Stimulated activated CD8-positive, alpha-beta memory T cell treated with anti-CD3 and anti-CD28 coated beads, Interleukin-12 subunit alpha, Interleukin-12 subunit beta, amount 100 ng/mL, for 24 hours (primary cell): ENCODE results near the gene PPP1R13L.

Source experiments
- DNase-seq: peaks from one replicate; pipeline ENCODE4 v3.0.0-alpha.2; 2020; ENCODE audit errors: extremely low read depth

Gene PPP1R13L

GRCh38 chr19:45407091-45407375 is 2.2 kb upstream of the PPP1R13L start:
- no peak for DNase-seq

- peak; percentile 63 for DNase-seq
These were observed 1.6 kb upstream of the PPP1R13L start, which contains the start of gene POLR1G for GRCh38 chr19:45406226-45407090. Gene POLR1G (plus strand): TSS chr19:45406644. CDS start chr19:45406697, 53 bp downstream.

- DNase-seq: peak; percentile 64
These were observed 761 bp upstream of the PPP1R13L start for GRCh38 chr19:45405435-45406225.

DNA sequence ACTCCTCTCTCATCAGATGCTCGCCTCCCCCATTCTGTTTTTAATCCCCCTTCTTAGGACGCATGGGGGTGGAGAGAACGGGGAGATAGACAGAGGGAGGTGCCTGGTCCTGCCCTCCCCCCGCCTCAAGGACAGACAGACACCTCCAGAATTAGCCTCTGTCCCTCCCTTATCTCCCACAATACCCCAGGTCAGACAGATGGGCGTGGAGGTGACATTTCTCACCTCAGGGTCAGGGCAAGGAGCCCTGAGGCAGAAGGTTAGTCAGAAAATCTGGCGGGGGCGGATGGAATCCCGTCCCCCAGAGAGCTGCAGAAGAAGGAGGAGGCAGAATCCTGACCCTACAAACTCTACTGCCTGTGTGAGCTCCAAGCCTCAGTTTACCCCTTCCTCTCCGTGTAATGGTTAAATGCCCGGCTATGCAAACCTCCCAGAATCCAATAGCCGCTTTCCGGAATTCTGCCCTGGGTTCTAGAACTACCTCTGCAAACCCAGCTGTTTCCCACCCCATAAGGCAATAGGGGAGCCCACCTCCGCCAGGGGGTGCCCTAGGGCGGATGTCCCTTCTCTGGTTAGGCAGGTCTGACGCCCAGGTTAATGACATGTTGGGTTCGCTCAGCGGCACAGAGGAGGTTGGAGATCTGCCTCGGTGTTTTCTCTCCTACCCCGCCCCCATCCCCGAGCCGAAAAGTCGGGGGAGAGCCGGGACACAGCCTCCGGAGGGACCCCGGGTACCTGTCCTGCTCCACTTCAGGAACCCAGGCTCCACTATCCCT is 900 bp downstream of the PPP1R13L start:
- DNase-seq: no peak

DNA sequence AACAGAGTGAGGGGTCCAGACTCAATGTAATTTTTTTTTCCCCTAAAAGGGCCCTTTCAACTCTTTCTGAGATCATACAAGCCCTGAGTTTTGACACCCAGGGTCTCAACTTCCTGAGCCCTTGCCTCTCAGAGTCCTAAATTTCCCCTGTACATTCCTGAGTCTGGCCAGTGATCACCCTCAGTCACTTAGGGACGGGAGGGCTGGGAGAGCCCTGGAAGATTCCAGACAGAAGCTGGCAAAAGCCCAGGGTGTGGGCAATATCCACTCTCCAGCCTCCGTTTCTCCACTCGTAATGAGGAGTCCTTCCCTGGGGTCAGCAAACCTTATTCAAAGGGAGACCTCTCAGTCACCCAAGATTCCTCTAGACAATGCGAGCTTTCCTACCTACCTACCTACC is 1.6 kb downstream of the PPP1R13L start:
- DNase-seq: no peak

DNA sequence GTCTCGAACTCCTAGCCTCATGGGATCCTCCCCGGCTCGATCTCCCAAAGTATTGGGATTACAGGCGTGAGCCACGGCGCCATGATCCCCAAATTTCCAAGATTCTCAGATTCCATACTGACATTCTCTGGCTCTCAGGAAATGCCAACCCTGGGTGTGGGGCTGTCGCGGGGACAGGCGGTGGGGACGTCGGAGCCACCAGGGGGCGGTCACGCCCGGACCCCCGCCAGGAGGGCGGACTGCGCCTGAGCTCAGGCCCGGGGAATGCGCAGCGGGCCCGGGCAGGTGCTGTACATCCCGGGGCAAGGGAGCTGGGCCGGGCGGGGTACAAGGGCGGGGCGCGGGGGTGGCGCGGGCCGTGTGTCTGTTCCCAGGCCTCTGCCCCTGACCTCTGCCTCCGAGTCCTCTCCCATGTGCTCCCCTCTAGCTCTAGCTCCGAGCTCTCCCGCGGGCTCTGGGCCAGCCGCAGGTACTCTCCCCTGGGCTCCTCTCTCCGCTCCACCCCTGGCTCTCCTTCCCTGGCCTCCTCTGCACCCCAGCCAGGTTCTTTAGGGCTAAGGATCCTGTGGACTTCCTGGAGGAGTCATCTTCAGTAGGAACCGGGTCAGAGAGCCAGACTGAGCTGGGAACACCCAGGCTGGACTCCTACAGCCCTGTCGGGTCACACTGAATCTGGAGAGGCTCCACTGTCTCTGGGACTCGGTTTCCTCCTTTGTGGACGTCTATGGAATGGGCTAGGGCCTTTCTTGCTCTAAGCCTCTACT is 2.4 kb downstream of the PPP1R13L start:
- no peak for DNase-seq

DNA sequence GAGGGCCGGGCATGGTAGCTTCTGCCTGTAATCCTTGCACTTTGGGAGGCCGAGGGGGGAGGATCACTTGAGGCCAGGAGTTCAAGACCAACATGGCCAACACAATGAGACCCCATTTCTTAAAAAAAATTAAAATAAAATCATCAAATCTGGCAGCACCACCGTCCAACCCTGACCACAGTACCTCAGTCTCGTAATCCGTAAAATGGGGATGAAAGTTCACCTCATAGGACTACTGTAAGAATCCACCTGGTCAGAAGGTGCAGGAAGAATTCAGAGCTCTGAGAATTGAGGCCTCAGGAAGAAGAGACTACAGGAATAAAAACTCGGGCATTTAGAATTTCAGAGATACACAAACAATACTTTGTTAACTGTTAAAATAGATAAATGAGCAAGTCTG is 3.1 kb downstream of the PPP1R13L start:
- no peak for DNase-seq

GRCh38 chr19:45400192-45400591 is 4.7 kb downstream of the PPP1R13L start:
- DNase-seq: no peak

GRCh38 chr19:45395821-45396617 is 8.8 kb downstream of the PPP1R13L start:
- no peak for DNase-seq

GRCh38 chr19:45391871-45392665 is 12.8 kb downstream of the PPP1R13L start:
- no peak for DNase-seq

- no peak for DNase-seq
These were observed 13.5 kb downstream of the PPP1R13L start for GRCh38 chr19:45391346-45391745.

DNA sequence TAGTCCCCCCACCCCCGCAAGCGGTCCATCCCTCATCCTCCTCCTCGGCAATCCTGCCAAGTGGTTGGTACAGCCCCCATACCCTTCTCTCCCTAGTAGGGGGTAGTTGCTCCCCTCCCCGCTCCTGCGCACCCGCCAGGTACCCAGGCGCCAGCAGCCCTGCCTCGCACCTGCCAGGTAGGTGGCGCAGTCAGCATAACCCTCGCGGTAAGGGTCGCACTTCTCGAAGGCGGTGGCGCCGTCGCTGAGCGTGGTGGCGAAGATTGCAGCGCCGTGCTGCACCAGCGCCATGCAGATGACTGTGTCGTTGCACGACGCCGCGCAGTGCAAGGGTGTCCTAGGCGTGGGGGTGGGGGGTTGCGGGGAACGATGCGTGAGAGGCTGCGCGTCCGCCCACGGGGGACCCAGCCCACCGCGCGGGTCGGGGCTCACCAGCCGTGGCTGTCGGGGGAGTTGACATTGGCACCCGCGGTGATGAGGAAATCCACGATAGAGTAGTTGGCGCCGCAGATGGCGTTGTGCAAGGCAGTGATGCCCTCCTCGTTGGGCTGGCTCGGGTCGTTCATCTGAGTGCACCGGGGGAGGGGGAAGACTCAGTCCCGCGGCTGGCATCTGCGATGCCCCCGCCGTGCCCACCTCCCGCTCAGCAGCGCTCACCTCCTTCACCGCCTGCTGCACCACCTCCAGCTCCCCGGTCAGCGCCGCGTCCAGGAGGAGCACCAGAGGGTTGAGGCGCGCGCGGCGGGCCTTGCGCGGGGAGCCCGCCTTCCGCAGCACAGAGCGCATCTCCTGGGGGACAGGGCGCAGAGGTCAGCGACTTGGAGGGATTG is 19.3 kb downstream of the PPP1R13L start:
- no peak for DNase-seq

DNA sequence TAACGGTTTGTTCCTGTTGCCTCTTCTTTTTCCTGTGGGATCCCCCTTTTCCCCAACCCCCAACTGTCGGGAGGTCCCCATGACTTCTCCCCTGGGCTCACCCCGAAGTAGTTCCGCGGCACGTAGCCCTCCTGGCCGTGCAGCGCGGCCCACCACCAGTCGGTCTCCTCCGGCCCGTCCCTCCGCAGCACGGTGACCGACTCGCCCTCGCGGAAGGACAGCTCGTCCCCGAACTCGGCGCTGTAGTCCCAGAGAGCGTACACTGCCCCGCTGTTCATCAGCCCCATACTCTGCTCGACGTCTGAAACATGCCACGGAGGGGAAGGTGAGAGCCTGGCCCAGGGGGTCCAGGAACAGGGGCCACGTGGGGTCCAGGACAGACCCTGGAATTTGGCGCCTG is 22.4 kb downstream of the PPP1R13L start:
- DNase-seq: no peak

- DNase-seq: no peak
These were observed 24.8 kb downstream of the PPP1R13L start for GRCh38 chr19:45380107-45380506.

DNA sequence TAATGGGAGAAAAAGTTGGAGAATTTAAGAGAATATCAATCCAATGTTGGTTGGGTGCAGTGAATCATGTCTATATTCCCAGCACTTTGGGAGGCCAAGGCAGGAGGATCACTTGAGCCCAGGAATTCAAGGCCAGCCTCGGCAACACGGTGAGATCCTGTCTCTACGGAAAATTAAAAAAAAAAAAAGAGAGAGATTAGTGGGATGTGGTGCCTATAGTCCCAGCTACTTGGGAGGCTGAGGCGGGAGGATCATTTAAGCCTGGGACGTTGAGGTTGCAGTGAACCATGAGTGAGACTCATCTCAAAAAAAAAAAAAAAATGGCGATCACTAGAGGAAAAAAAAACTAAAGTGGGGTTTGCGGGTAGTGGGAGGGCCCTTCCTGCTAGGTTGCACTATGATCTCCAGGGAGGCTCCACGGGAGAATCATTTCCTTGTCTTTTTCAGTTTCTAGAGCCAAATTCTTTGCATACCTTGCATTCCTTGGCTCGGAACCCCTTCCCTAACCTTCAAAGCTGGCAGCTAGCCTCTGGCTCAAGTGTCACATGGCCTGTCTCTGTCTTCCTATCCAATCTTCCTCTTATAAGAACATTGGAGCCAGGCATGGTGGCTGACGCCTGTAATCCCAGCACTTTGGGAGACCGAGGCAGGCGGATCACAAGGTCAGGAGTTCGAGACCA is 28.7 kb downstream of the PPP1R13L start:
- no peak for DNase-seq

DNA sequence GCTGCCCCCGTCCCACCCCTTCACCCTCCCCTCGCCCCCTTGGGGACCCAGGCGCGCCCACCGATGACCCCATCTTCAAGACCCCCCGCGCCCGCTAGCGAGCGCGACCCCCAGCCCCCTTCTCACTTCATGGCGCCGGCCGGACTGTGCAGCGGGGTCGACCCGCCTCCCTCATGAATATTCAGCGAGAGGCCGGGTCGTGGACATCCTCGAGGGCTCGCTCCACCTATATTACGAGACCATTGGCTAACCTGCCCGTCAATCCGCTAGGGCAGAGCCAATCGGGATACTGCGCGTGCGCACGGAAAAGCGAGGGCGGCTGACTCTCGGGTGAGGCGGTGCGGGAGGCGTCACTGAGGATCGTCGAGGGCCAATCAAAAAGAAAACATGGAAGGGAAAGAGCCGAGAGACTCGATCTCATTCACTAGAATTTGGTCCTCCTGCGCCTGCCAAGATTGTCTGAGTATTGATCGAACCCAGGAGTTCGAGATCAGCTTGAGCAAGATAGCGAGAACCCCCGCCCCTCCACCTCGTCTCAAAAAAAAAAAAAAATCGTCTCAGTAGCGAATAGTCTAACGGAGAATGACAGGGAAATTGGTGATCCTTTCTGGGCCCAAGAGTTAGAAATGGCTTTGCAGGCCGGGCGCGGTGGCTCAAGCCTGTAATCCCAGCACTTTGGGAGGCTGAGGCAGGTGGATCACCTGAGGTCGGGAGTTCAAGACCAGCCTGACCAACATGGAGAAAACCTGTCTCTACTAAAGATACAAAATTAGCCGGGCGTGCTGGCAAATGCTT is 34.3 kb downstream of the PPP1R13L start, which contains the start of gene ERCC2:
ERCC2 (minus strand) TSS at position 164 of the 795 bp plus-strand sequence; CDS start at position 131, 33 bp downstream.
- peak; percentile 97 for DNase-seq

DNA sequence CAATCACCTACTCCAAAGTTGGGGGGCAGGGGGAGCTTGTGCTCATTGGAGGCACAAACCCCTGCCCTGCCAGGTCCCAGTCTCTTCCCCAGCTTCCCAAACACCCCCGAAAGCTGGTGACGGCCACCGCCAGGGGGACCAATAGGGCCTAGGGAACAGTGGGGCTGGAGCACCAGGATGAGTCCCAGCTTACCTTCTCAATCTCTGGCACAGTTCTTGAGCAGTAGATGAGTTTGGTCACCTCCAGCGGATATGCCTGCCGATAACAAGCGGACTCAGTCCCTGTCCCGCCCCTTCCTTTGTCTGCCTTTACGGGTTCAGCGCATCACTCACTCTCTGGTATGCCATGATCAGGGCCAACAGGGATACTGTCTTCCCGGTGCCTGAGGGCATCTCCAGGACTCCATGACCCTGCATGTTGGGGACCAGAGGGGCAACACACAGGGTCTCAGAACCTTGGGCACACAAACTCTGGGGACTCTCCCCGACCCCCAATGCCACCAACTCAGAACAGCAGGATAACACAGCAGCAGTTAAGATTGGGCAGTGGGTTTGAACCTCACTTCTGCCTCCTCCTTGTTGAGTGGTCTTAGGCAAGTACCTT is 36.0 kb downstream of the PPP1R13L start:
- no peak for DNase-seq
